ENCODE results near the gene METTL25B.
"Not testable (repeated sequence)": the region's sequence is repeated elsewhere in the genome, so short reads cannot be mapped to it uniquely, and the experiment has no call there.

METTL25B gene

GRCh38 chr1:156748670-156749418, 20.6 kb downstream of the METTL25B start:
- DNase-seq (ENCODE audit: low read depth) = no peak

- DNase-seq (ENCODE audit: low read depth) = no peak
Measured at GRCh38 chr1:156749419-156750118, 21.3 kb downstream of the METTL25B start.

- DNase-seq (ENCODE audit: low read depth) = no peak
Measured at GRCh38 chr1:156750191-156750672, 22.0 kb downstream of the METTL25B start.

- no peak for DNase-seq (ENCODE audit: low read depth)
Measured at GRCh38 chr1:156750711-156751450, 22.6 kb downstream of the METTL25B start.

- no peak for DNase-seq (ENCODE audit: low read depth)
Measured at GRCh38 chr1:156751451-156751756, 23.1 kb downstream of the METTL25B start, which contains the start of gene HDGF. Gene HDGF (minus strand): TSS chr1:156751675. CDS start chr1:156751429, 246 bp downstream.

- DNase-seq (ENCODE audit: low read depth) = peak; percentile 93
Measured at GRCh38 chr1:156751757-156752481, 23.6 kb downstream of the METTL25B start.

GRCh38 chr1:156752843-156753482, 24.7 kb downstream of the METTL25B start:
- DNase-seq (ENCODE audit: low read depth) = no peak

GRCh38 chr1:156754219-156754618, 25.9 kb downstream of the METTL25B start:
- no peak for DNase-seq (ENCODE audit: low read depth)

GRCh38 chr1:156755527-156755950, 27.3 kb downstream of the METTL25B start:
- DNase-seq (ENCODE audit: low read depth) = no peak

GRCh38 chr1:156756355-156756754, 28.1 kb downstream of the METTL25B start:
- no peak for DNase-seq (ENCODE audit: low read depth)

GRCh38 chr1:156757572-156758253, 29.4 kb downstream of the METTL25B start:
- not testable (repeated sequence) for DNase-seq (ENCODE audit: low read depth)

GRCh38 chr1:156760092-156760795, 32.0 kb downstream of the METTL25B start:
- DNase-seq (ENCODE audit: low read depth) = no peak

GRCh38 chr1:156760796-156761104, 32.5 kb downstream of the METTL25B start:
- no peak for DNase-seq (ENCODE audit: low read depth)

GRCh38 chr1:156765136-156765535, 36.9 kb downstream of the METTL25B start:
- DNase-seq (ENCODE audit: low read depth) = not testable (repeated sequence)

- no peak for DNase-seq (ENCODE audit: low read depth)
Measured at GRCh38 chr1:156765666-156766065, 37.4 kb downstream of the METTL25B start.

- no peak for DNase-seq (ENCODE audit: low read depth)
Measured at GRCh38 chr1:156766298-156767100, 38.2 kb downstream of the METTL25B start.

- peak; percentile 95 for DNase-seq (ENCODE audit: low read depth)
Measured at GRCh38 chr1:156767101-156767878, 39.0 kb downstream of the METTL25B start, which contains the start of gene PRCC. Gene PRCC (plus strand): TSS chr1:156767535. CDS start chr1:156767772, 237 bp downstream.

GRCh38 chr1:156767879-156768604, 39.8 kb downstream of the METTL25B start:
- DNase-seq (ENCODE audit: low read depth) = no peak

All from stimulated activated CD8-positive, alpha-beta memory T cell treated with anti-CD3 and anti-CD28 coated beads, Interleukin-12 subunit alpha, Interleukin-12 subunit beta, amount 100 ng/mL, for 1 hour (primary cell).